Brain microvascular endothelial cell (primary cell): Measurements from ENCODE around the gene ERCC2.

Experiments used
- DNase-seq: peaks from one replicate; pipeline ENCODE4 v3.0.0-alpha.2; 2020
- H3K27ac ChIP-seq: fragments of 250-450 bp; sonication (Bioruptor Pico); 2 replicates; pipeline ENCODE4 v1.5.1; 2020; ENCODE audit warnings: mild to moderate bottlenecking, moderate library complexity
- H3K27me3 ChIP-seq: fragments of 250-450 bp; sonication (Bioruptor Pico); replicated peaks from 2 replicates; pipeline ENCODE4 v1.5.1; 2020; ENCODE audit warnings: mild to moderate bottlenecking
- H3K36me3 ChIP-seq: fragments of 250-450 bp; sonication (Bioruptor Pico); replicated peaks from 2 replicates; pipeline ENCODE4 v1.5.1; 2020; ENCODE audit warnings: mild to moderate bottlenecking
- H3K4me3 ChIP-seq: 2 replicates; pipeline ENCODE4 v1.5.1; 2011; ENCODE audit warnings: low read depth, mild to moderate bottlenecking, control low read depth, low read length, moderate library complexity
- CTCF ChIP-seq: IDR thresholded peaks from 2 replicates; pipeline ENCODE4 v1.5.1; 2011; ENCODE audit warnings: low read depth, mild to moderate bottlenecking, moderate library complexity, low read length, control low read depth, inconsistent platforms; ENCODE audit errors: missing control alignments
- in situ Hi-C: cut with HindIII; loops from 2 replicates; pipeline ENCODE4 v1.10.0; 2017; ENCODE audit warnings: low sequenced_read_pairs, low pct_ligation_motif_present

Gene ERCC2

GRCh38 chr19:45376045-45376724, 5.8 kb upstream of the ERCC2 start:
- peak; percentile 93 for DNase-seq
- no peak overlapping the region for H3K4me3 ChIP-seq
- peak overlapping the region; percentile 97 for H3K27ac ChIP-seq
- no peak for TF ChIP-seq CTCF
- no peaks in the 10 kb centered on the region for H3K27me3 ChIP-seq
- in situ Hi-C loops, result no loop called here
- no peaks in the 10 kb centered on the region for H3K36me3 ChIP-seq

- no peak overlapping the region for H3K27ac ChIP-seq
- in situ Hi-C loops, result no loop called here
- no peak overlapping the region for H3K4me3 ChIP-seq
- no peaks in the 10 kb centered on the region for H3K27me3 ChIP-seq
- no peak for DNase-seq
- H3K36me3 ChIP-seq, result peaks cover 15% of the 10 kb centered on the region
- TF ChIP-seq CTCF, result no peak
Observed at GRCh38 chr19:45368737-45369340, 1.5 kb downstream of the ERCC2 start.

- Histone ChIP-seq H3K36me3 (peaks cover 22% of the 10 kb centered on the region), H3K27me3 (no peaks in the 10 kb centered on the region), H3K4me3 (no peak overlapping the region), H3K27ac (no peak overlapping the region)
- TF ChIP-seq CTCF, result no peak
- in situ Hi-C loops, result no loop called here
- no peak for DNase-seq
Observed at GRCh38 chr19:45368127-45368526, 2.2 kb downstream of the ERCC2 start.

GRCh38 chr19:45364696-45365095, 5.7 kb downstream of the ERCC2 start:
- no peak for DNase-seq
- H3K36me3 ChIP-seq, result peaks cover 50% of the 10 kb centered on the region
- H3K27ac ChIP-seq, result no peak overlapping the region
- no peaks in the 10 kb centered on the region for H3K27me3 ChIP-seq
- in situ Hi-C loops, result no loop called here
- TF ChIP-seq CTCF, result no peak
- no peak overlapping the region for H3K4me3 ChIP-seq

- no peak for DNase-seq
- H3K4me3 ChIP-seq, result no peak overlapping the region
- no peak overlapping the region for H3K27ac ChIP-seq
- in situ Hi-C loops, result no loop called here
- no peak for TF ChIP-seq CTCF
- H3K27me3 ChIP-seq, result no peaks in the 10 kb centered on the region
- H3K36me3 ChIP-seq, result peaks cover 57% of the 10 kb centered on the region
Observed at GRCh38 chr19:45363861-45364459, 6.4 kb downstream of the ERCC2 start.
